Activated T-helper 2 cell treated with anti-CD3 and anti-CD28 coated beads, Interferon-gamma antibody, Interleukin-2, Interleukin-4, amounts not matched to agents 10 μg/mL and 5 μg/mL and 100 μg/mL, durations not matched to agents 14 hours and 24 hours and 36 hours (primary cell): ENCODE measurements around the gene HIGD1C. TPM values are rescaled to one million over a fixed set of nuclear protein-coding genes. Genes with fewer than 3 reads are reported as not detected.
"Not testable (repeated sequence)": the region's sequence is repeated elsewhere in the genome, so short reads cannot be mapped to it uniquely, and the experiment has no call there.

Experiments
- DNase-seq: peaks from one replicate; pipeline ENCODE4 v3.0.0; 2021; ENCODE audit warnings: low spot score
- H3K27ac Mint-ChIP-seq: one replicate; pipeline ENCODE4 v1.8.0; 2021; ENCODE audit warnings: mixed read lengths
- H3K27me3 Mint-ChIP-seq: one replicate; pipeline ENCODE4 v1.8.0; 2021; ENCODE audit warnings: low read depth, mixed read lengths
- H3K36me3 Mint-ChIP-seq: one replicate; pipeline ENCODE4 v1.8.0; 2021; ENCODE audit warnings: low read depth, mixed read lengths
- H3K4me1 Mint-ChIP-seq: one replicate; pipeline ENCODE4 v1.8.0; 2021; ENCODE audit warnings: low read depth, mixed read lengths
- H3K4me3 Mint-ChIP-seq: one replicate; pipeline ENCODE4 v1.8.0; 2021; ENCODE audit warnings: low read depth, mild to moderate bottlenecking, moderate library complexity, mixed read lengths
- H3K9me3 Mint-ChIP-seq: one replicate; pipeline ENCODE4 v1.8.0; 2021; ENCODE audit warnings: mixed read lengths
- intact Hi-C: fragments of 100-400 bp; cut with micrococcal nuclease; formaldehyde crosslinking; loops from one replicate; pipeline ENCODE4 v1.15.1; 2023
- total RNA-seq: library from RNA; stranded (reverse); gene quantifications from 2 replicates; pipeline ENCODE4 v1.2.3, GENCODE V29; 2022

The HIGD1C gene
- total RNA-seq, 1 donor from 2014 or later, result not detected

DNA sequence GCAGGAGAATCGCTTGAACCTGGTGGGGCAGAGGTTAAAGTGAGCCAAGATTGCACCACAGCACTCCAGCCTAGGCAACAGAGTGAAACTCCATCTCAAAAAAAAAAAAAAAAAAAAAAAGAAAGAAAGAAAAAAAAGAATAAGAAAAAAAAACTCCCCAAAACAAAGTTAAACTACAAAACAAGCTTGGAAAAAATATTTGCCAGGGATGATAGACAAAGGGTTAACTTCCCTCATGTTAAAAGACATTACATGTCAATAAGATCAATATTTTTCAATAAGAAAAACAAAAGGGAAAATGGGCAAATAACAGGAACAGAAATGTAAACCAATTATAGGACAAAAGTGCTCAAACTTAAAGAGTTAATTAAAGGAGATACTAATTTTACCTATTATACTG, 26.4 kb upstream of the HIGD1C start:
- peaks cover 23% of the 10 kb centered on the region for H3K4me1 Mint-ChIP-seq
- no peaks in the 10 kb centered on the region for H3K27me3 Mint-ChIP-seq
- intact Hi-C loops, result no loop called here

GRCh38 chr12:50926415-50926814, 25.9 kb upstream of the HIGD1C start:
- no peaks in the 10 kb centered on the region for H3K9me3 Mint-ChIP-seq
- H3K4me3 Mint-ChIP-seq, result no peak overlapping the region
- H3K4me1 Mint-ChIP-seq, result peaks cover 23% of the 10 kb centered on the region
- H3K27me3 Mint-ChIP-seq, result no peaks in the 10 kb centered on the region
- no peak for DNase-seq
- H3K36me3 Mint-ChIP-seq, result no peaks in the 10 kb centered on the region
- H3K27ac Mint-ChIP-seq, result no peak overlapping the region
- intact Hi-C loops, result no loop called here

More for the DNA sequence above, 26.4 kb upstream of the HIGD1C start:
- no peaks in the 10 kb centered on the region for H3K9me3 Mint-ChIP-seq
- H3K27ac Mint-ChIP-seq, result no peak overlapping the region
- H3K4me3 Mint-ChIP-seq, result no peak overlapping the region
- no peaks in the 10 kb centered on the region for H3K36me3 Mint-ChIP-seq
- DNase-seq, result no peak

- H3K36me3 Mint-ChIP-seq, H3K9me3 Mint-ChIP-seq, intact Hi-C loops, H3K27me3 Mint-ChIP-seq, H3K4me3 Mint-ChIP-seq, DNase-seq, H3K27ac Mint-ChIP-seq: not testable (repeated sequence)
- H3K4me1 Mint-ChIP-seq, result peaks cover 23% of the 10 kb centered on the region
These were observed 25.4 kb upstream of the HIGD1C start for GRCh38 chr12:50926932-50927331.

GRCh38 chr12:50927356-50927755, 25.0 kb upstream of the HIGD1C start:
- Mint-ChIP-seq H3K4me3 (no peak overlapping the region), H3K9me3 (no peaks in the 10 kb centered on the region), H3K27ac (no peak overlapping the region), H3K36me3 (no peaks in the 10 kb centered on the region), H3K4me1 (peaks cover 22% of the 10 kb centered on the region), H3K27me3 (no peaks in the 10 kb centered on the region)
- no peak for DNase-seq
- intact Hi-C loops, result no loop called here

GRCh38 chr12:50927766-50928224, 24.5 kb upstream of the HIGD1C start:
- H3K4me1 Mint-ChIP-seq, result peaks cover 24% of the 10 kb centered on the region

GRCh38 chr12:50928392-50928791, 24.0 kb upstream of the HIGD1C start:
- Mint-ChIP-seq H3K4me1 (peaks cover 26% of the 10 kb centered on the region), H3K27ac (no peak overlapping the region)

More at GRCh38 chr12:50927766-50928224, 24.5 kb upstream of the HIGD1C start:
- Mint-ChIP-seq H3K4me3 (no peak overlapping the region), H3K36me3 (no peaks in the 10 kb centered on the region), H3K27ac (no peak overlapping the region), H3K9me3 (no peaks in the 10 kb centered on the region), H3K27me3 (no peaks in the 10 kb centered on the region)
- no peak for DNase-seq
- intact Hi-C loops, result no loop called here

GRCh38 chr12:50929831-50930230, 22.5 kb upstream of the HIGD1C start:
- no peak overlapping the region for H3K4me3 Mint-ChIP-seq
- H3K4me1 Mint-ChIP-seq, result peaks cover 24% of the 10 kb centered on the region
- H3K36me3 Mint-ChIP-seq, result no peaks in the 10 kb centered on the region
- no peaks in the 10 kb centered on the region for H3K27me3 Mint-ChIP-seq
- no peaks in the 10 kb centered on the region for H3K9me3 Mint-ChIP-seq
- H3K27ac Mint-ChIP-seq, result no peak overlapping the region
- intact Hi-C loops, result no loop called here
- DNase-seq, result no peak

More at GRCh38 chr12:50928392-50928791, 24.0 kb upstream of the HIGD1C start:
- no peak for DNase-seq
- Mint-ChIP-seq H3K27me3 (no peaks in the 10 kb centered on the region), H3K36me3 (no peaks in the 10 kb centered on the region), H3K4me3 (no peak overlapping the region), H3K9me3 (no peaks in the 10 kb centered on the region)
- intact Hi-C loops, result no loop called here

DNA sequence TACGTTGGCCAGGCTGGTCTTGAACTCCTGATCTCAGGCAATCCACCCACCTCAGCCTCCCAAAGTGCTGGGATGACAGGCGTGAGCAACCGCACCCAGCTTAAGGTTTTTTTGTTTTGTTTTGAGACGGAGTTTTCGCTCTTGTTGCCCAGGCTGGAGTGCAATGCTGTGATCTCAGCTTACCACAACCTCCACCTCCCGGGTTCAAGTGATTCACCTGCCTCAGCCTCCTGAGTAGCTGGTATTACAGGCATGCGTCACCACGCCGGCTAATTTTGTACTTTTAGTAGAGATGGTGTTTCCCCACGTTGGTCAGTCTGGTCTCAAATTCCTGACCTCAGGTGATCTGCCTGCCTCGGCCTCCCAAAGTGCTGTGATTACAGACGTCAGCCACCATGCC, 21.9 kb upstream of the HIGD1C start:
- H3K9me3 Mint-ChIP-seq, DNase-seq, intact Hi-C loops, H3K36me3 Mint-ChIP-seq, H3K27ac Mint-ChIP-seq, H3K4me3 Mint-ChIP-seq, H3K27me3 Mint-ChIP-seq: not testable (repeated sequence)
- peaks cover 20% of the 10 kb centered on the region for H3K4me1 Mint-ChIP-seq

GRCh38 chr12:50932787-50933280, 19.5 kb upstream of the HIGD1C start:
- Mint-ChIP-seq H3K9me3 (peaks cover 8% of the 10 kb centered on the region), H3K36me3 (peaks cover 6% of the 10 kb centered on the region), H3K27ac (no peak overlapping the region), H3K4me1 (peaks cover 15% of the 10 kb centered on the region), H3K4me3 (no peak overlapping the region), H3K27me3 (no peaks in the 10 kb centered on the region)
- DNase-seq, result no peak
- intact Hi-C loops, result no loop called here

- Mint-ChIP-seq H3K4me3 (no peak overlapping the region), H3K36me3 (peaks cover 6% of the 10 kb centered on the region), H3K9me3 (peaks cover 10% of the 10 kb centered on the region), H3K4me1 (peaks cover 14% of the 10 kb centered on the region), H3K27ac (no peak overlapping the region), H3K27me3 (no peaks in the 10 kb centered on the region)
- intact Hi-C loops, result no loop called here
- no peak for DNase-seq
These were observed 18.8 kb upstream of the HIGD1C start for GRCh38 chr12:50933459-50934124.

DNA sequence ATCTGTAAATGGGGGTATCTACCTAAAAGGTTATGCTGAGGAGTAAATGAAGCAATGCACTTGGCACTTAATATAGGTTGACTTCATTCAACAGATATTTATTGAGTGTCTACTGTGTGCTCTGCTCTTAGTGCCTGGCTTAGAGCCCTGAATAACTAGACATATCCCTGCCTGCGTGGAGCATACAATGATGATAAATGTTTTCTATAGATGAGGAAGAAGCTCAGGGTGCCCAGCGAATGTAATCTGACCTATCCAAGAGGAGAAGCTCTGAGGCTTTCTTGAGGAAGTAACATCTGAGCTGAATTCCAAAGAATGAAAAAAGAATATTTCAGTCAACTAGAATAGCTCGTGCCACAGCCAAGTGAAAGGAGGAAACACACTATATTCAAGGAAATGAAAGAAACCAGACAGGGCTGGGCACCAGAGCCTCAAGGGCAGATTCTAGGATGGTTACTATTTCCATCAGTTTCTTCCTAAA, 17.9 kb upstream of the HIGD1C start:
- peaks cover 14% of the 10 kb centered on the region for H3K4me1 Mint-ChIP-seq
- no peak for DNase-seq
- H3K36me3 Mint-ChIP-seq, result peaks cover 6% of the 10 kb centered on the region
- peaks cover 15% of the 10 kb centered on the region for H3K9me3 Mint-ChIP-seq
- H3K27me3 Mint-ChIP-seq, result no peaks in the 10 kb centered on the region
- intact Hi-C loops, result no loop called here
- H3K27ac Mint-ChIP-seq, result no peak overlapping the region
- H3K4me3 Mint-ChIP-seq, result no peak overlapping the region

GRCh38 chr12:50934981-50935807, 17.1 kb upstream of the HIGD1C start:
- DNase-seq, result no peak
- peaks cover 6% of the 10 kb centered on the region for H3K36me3 Mint-ChIP-seq
- H3K9me3 Mint-ChIP-seq, result peaks cover 15% of the 10 kb centered on the region
- no peaks in the 10 kb centered on the region for H3K27me3 Mint-ChIP-seq
- H3K4me3 Mint-ChIP-seq, result no peak overlapping the region
- peaks cover 14% of the 10 kb centered on the region for H3K4me1 Mint-ChIP-seq
- intact Hi-C loops, result no loop called here
- no peak overlapping the region for H3K27ac Mint-ChIP-seq
